GM23248 (cell line): ENCODE data around the gene NTNG1.

Experiments used
- EZH2 ChIP-seq: fragments of 200-600 bp; sonication (generic); IDR thresholded peaks from 2 replicates; pipeline ENCODE4 v1.6.1; 2018; ENCODE audit warnings: antibody characterized with exemption, mild to moderate bottlenecking; ENCODE audit not compliant: insufficient read depth, poor library complexity, severe bottlenecking
- EZH2phosphoT487 ChIP-seq: fragments of 200-600 bp; sonication (generic); IDR thresholded peaks from 2 replicates; pipeline ENCODE4 v1.6.1; 2018; ENCODE audit warnings: antibody characterized with exemption, moderate library complexity, mild to moderate bottlenecking, low read depth; ENCODE audit not compliant: insufficient read depth

- TF ChIP-seq EZH2, result no peak
- no peak for TF ChIP-seq EZH2phosphoT487
Observed at GRCh38 chr1:107532318-107532717, 391.5 kb downstream of the NTNG1 start.
